Measurements from ENCODE around the gene PIGZ. TPM values are rescaled to one million over a fixed set of nuclear protein-coding genes. Genes with fewer than 3 reads are reported as not detected.

PIGZ gene
- total RNA-seq, 4 donors from 2014 or later: 143 to 541 (median 233) TPM

- no peaks in the 10 kb centered on the region for H3K9me3 ChIP-seq
- H3K4me3 ChIP-seq: no peak overlapping the region
- no peak overlapping the region for H3K27ac ChIP-seq
- no peaks in the 10 kb centered on the region for H3K36me3 ChIP-seq
- WGBS, 2 donors (ENCODE audit: low coverage in 1 of 2): 92% methylated on average over 7 to 27 of the region's 28 CpGs
- H3K4me1 ChIP-seq: peaks cover 0 to 11% (median 9%) of the 10 kb centered on the region in 4 donors
- TF ChIP-seq POLR2A (IDR thresholded peaks at IDR 0.05) (no peak), EP300 (IDR thresholded peaks at IDR 0.05; ENCODE audit: low read depth) (no peak), POLR2AphosphoS5 (IDR thresholded peaks at IDR 0.05) (no peak)
- TF ChIP-seq, protein P1, sequence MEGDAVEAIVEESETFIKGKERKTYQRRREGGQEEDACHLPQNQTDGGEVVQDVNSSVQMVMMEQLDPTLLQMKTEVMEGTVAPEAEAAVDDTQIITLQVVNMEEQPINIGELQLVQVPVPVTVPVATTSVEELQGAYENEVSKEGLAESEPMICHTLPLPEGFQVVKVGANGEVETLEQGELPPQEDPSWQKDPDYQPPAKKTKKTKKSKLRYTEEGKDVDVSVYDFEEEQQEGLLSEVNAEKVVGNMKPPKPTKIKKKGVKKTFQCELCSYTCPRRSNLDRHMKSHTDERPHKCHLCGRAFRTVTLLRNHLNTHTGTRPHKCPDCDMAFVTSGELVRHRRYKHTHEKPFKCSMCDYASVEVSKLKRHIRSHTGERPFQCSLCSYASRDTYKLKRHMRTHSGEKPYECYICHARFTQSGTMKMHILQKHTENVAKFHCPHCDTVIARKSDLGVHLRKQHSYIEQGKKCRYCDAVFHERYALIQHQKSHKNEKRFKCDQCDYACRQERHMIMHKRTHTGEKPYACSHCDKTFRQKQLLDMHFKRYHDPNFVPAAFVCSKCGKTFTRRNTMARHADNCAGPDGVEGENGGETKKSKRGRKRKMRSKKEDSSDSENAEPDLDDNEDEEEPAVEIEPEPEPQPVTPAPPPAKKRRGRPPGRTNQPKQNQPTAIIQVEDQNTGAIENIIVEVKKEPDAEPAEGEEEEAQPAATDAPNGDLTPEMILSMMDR (IDR thresholded peaks at IDR 0.05): no peak
- in situ Hi-C loops (cut with MboI; ENCODE audit: low pct_ligation_motif_present in 1 of 4, low pct_unique_long_range_greater_than_20kb in 1 of 4, low sequenced_read_pairs in 3 of 4) (loop anchor here in 2 of 4 donors (25.0 kb wide), 1 partner anchor 195 kb away; no protein-coding TSS in a partner anchor), intact Hi-C loops (cut with DNase I; ENCODE audit: low total_unique reads) (loop anchor here (10.0 kb wide), 1 partner anchor 193 kb away; no protein-coding TSS in a partner anchor)
- DNase-seq: no peak
- no peaks in the 10 kb centered on the region for H3K27me3 ChIP-seq
Measured at GRCh38 chr3:196991581-196992460, 23.2 kb upstream of the PIGZ start.

GRCh38 chr3:196990601-196991007 is 22.0 kb upstream of the PIGZ start:
- Histone ChIP-seq H3K9me3 (no peaks in the 10 kb centered on the region), H3K4me3 (no peak overlapping the region), H3K4me1 (peaks cover 0 to 11% (median 9%) of the 10 kb centered on the region in 4 donors), H3K27me3 (no peaks in the 10 kb centered on the region), H3K27ac (no peak overlapping the region), H3K36me3 (no peaks in the 10 kb centered on the region)
- in situ Hi-C loops (cut with MboI; ENCODE audit: low pct_ligation_motif_present in 1 of 4, low pct_unique_long_range_greater_than_20kb in 1 of 4, low sequenced_read_pairs in 3 of 4) (loop anchor here in 2 of 4 donors (25.0 kb wide), 1 partner anchor 197 kb away; no protein-coding TSS in a partner anchor), intact Hi-C loops (cut with DNase I; ENCODE audit: low total_unique reads) (loop anchor here (10.0 kb wide), 1 partner anchor 194 kb away; no protein-coding TSS in a partner anchor)
- 91% methylated on average over 10 of the region's 10 CpGs; no CpG with 5 or more reads in 1 of the 2 donors for WGBS, 2 donors (ENCODE audit: low coverage in 1 of 2)
- no peak for DNase-seq
- TF ChIP-seq POLR2A (IDR thresholded peaks at IDR 0.05): no peak
- TF ChIP-seq EP300 (IDR thresholded peaks at IDR 0.05; ENCODE audit: low read depth): no peak
- TF ChIP-seq, protein P1 (IDR thresholded peaks at IDR 0.05): no peak
- TF ChIP-seq POLR2AphosphoS5 (IDR thresholded peaks at IDR 0.05): no peak

GRCh38 chr3:196989721-196990262 is 21.2 kb upstream of the PIGZ start:
- Histone ChIP-seq H3K9me3 (no peaks in the 10 kb centered on the region), H3K4me1 (peaks cover 0 to 11% (median 9%) of the 10 kb centered on the region in 4 donors), H3K4me3 (no peak overlapping the region), H3K27ac (no peak overlapping the region), H3K27me3 (no peaks in the 10 kb centered on the region), H3K36me3 (no peaks in the 10 kb centered on the region)
- no peak for DNase-seq
- in situ Hi-C loops (cut with MboI; ENCODE audit: low pct_ligation_motif_present in 1 of 4, low pct_unique_long_range_greater_than_20kb in 1 of 4, low sequenced_read_pairs in 3 of 4) (loop anchor here in 2 of 4 donors (25.0 kb wide), 1 partner anchor 198 kb away; no protein-coding TSS in a partner anchor), intact Hi-C loops (cut with DNase I; ENCODE audit: low total_unique reads) (loop anchor here (10.0 kb wide), 1 partner anchor 195 kb away; no protein-coding TSS in a partner anchor)
- WGBS, 2 donors (ENCODE audit: low coverage in 1 of 2): 78% methylated on average over 19 of the region's 19 CpGs; no CpG with 5 or more reads in 1 of the 2 donors
- TF ChIP-seq, protein P1 (IDR thresholded peaks at IDR 0.05): no peak
- TF ChIP-seq POLR2AphosphoS5 (IDR thresholded peaks at IDR 0.05) (no peak), EP300 (IDR thresholded peaks at IDR 0.05; ENCODE audit: low read depth) (no peak), POLR2A (IDR thresholded peaks at IDR 0.05) (no peak)
